ENCODE measurements around the gene MAP3K14.

Gene MAP3K14

GRCh38 chr17:45338996-45339535 is 22.2 kb upstream of the MAP3K14 start:
- DNase-seq: no peak

GRCh38 chr17:45338023-45338781 is 21.4 kb upstream of the MAP3K14 start:
- DNase-seq: no peak

- no peak for DNase-seq
Measured at GRCh38 chr17:45336390-45337182, 19.8 kb upstream of the MAP3K14 start.

- no peak for DNase-seq
Measured at GRCh38 chr17:45335721-45336120, 18.9 kb upstream of the MAP3K14 start.

GRCh38 chr17:45334701-45335677 is 18.2 kb upstream of the MAP3K14 start:
- no peak for DNase-seq

GRCh38 chr17:45334231-45334630 is 17.4 kb upstream of the MAP3K14 start:
- DNase-seq: no peak

GRCh38 chr17:45333702-45334092 is 16.9 kb upstream of the MAP3K14 start:
- no peak for DNase-seq

GRCh38 chr17:45332989-45333701 is 16.3 kb upstream of the MAP3K14 start:
- DNase-seq: no peak

- DNase-seq: no peak
Measured at GRCh38 chr17:45332505-45332904, 15.7 kb upstream of the MAP3K14 start.

GRCh38 chr17:45326626-45327025 is 9.8 kb upstream of the MAP3K14 start:
- DNase-seq: no peak

GRCh38 chr17:45325810-45326209 is 9.0 kb upstream of the MAP3K14 start:
- DNase-seq: no peak

GRCh38 chr17:45324336-45324735 is 7.5 kb upstream of the MAP3K14 start:
- no peak for DNase-seq

GRCh38 chr17:45322168-45322567 is 5.3 kb upstream of the MAP3K14 start:
- DNase-seq: no peak

GRCh38 chr17:45320931-45321461 is 4.2 kb upstream of the MAP3K14 start:
- no peak for DNase-seq

- no peak for DNase-seq
Measured at GRCh38 chr17:45320349-45320930, 3.6 kb upstream of the MAP3K14 start.

- no peak for DNase-seq
Measured at GRCh38 chr17:45319239-45319703, 2.5 kb upstream of the MAP3K14 start.

- no peak for DNase-seq
Measured at GRCh38 chr17:45318561-45319230, 1.9 kb upstream of the MAP3K14 start.

- peak; percentile 99 for DNase-seq
Measured at GRCh38 chr17:45317111-45317928, 500 bp upstream of the MAP3K14 start.

- DNase-seq: no peak
Measured at GRCh38 chr17:45315648-45316433, 979 bp downstream of the MAP3K14 start.

All from activated CD4-positive, alpha-beta T cell treated with anti-CD3 and anti-CD28 coated beads, Interleukin-2, amount 50 U/mL, for 4 hours (primary cell).